ENCODE data around the gene DENND4B.
A peak's percentile ranks its signal among the peaks of the same experiment; 100 is the strongest.
"Not testable (repeated sequence)": the region's sequence is repeated elsewhere in the genome, so short reads cannot be mapped to it uniquely, and the experiment has no call there.

Gene DENND4B

GRCh38 chr1:153946622-153947241 lies at the start of gene DENND4B:
Gene DENND4B, minus strand, starts transcription at chr1:153946718. Its CDS starts 2,344 bp downstream, at chr1:153944374.
- no peak for DNase-seq (ENCODE audit: low read depth in 2 of 2)

- DNase-seq (ENCODE audit: low read depth in 2 of 2), result no peak
Observed at GRCh38 chr1:153995640-153996039, 49.1 kb upstream of the DENND4B start.

GRCh38 chr1:153995202-153995601 lies 48.7 kb upstream of the DENND4B start:
- no peak for DNase-seq (ENCODE audit: low read depth in 2 of 2)

- no peak for DNase-seq (ENCODE audit: low read depth in 2 of 2)
Observed at GRCh38 chr1:153991806-153992205, 45.3 kb upstream of the DENND4B start.

- no peak for DNase-seq (ENCODE audit: low read depth in 2 of 2)
Observed at GRCh38 chr1:153991151-153991630, 44.7 kb upstream of the DENND4B start.

- DNase-seq (ENCODE audit: low read depth in 2 of 2), result peak; percentile 97 to 98
Observed at GRCh38 chr1:153990468-153991150, 44.1 kb upstream of the DENND4B start, which contains the start of gene RPS27. Gene RPS27, plus strand, starts transcription at chr1:153990762. Its CDS starts 35 bp downstream, at chr1:153990797.

- no peak for DNase-seq (ENCODE audit: low read depth in 2 of 2)
Observed at GRCh38 chr1:153987621-153988020, 41.1 kb upstream of the DENND4B start.

GRCh38 chr1:153985941-153986761 lies 39.6 kb upstream of the DENND4B start, which contains the start of gene RAB13:
Gene RAB13, minus strand, starts transcription at chr1:153986339. Its CDS starts 103 bp downstream, at chr1:153986236.
- DNase-seq (ENCODE audit: low read depth in 2 of 2), result peak; percentile 61 to 64

- peak; percentile 65 to 67 for DNase-seq (ENCODE audit: low read depth in 2 of 2)
Observed at GRCh38 chr1:153985341-153985912, 38.9 kb upstream of the DENND4B start.

- no peak for DNase-seq (ENCODE audit: low read depth in 2 of 2)
Observed at GRCh38 chr1:153984123-153984894, 37.8 kb upstream of the DENND4B start.

- DNase-seq (ENCODE audit: low read depth in 2 of 2), result not testable (repeated sequence)
Observed at GRCh38 chr1:153981735-153982134, 35.2 kb upstream of the DENND4B start.

GRCh38 chr1:153979091-153979490 lies 32.6 kb upstream of the DENND4B start:
- not testable (repeated sequence) for DNase-seq (ENCODE audit: low read depth in 2 of 2)

- DNase-seq (ENCODE audit: low read depth in 2 of 2), result no peak
Observed at GRCh38 chr1:153978274-153978909, 31.9 kb upstream of the DENND4B start.

- no peak for DNase-seq (ENCODE audit: low read depth in 2 of 2)
Observed at GRCh38 chr1:153977250-153978240, 31.0 kb upstream of the DENND4B start, which contains the start of gene JTB. Gene JTB, minus strand, starts transcription at chr1:153977674. Its CDS starts 422 bp downstream, at chr1:153977252.

GRCh38 chr1:153976819-153977249 lies 30.3 kb upstream of the DENND4B start:
- DNase-seq (ENCODE audit: low read depth in 2 of 2), result no peak

- no peak for DNase-seq (ENCODE audit: low read depth in 2 of 2)
Observed at GRCh38 chr1:153973525-153973924, 27.0 kb upstream of the DENND4B start.

GRCh38 chr1:153973071-153973470 lies 26.6 kb upstream of the DENND4B start:
- no peak for DNase-seq (ENCODE audit: low read depth in 2 of 2)

GRCh38 chr1:153970346-153970745 lies 23.8 kb upstream of the DENND4B start:
- DNase-seq (ENCODE audit: low read depth in 2 of 2), result no peak

- no peak for DNase-seq (ENCODE audit: low read depth in 2 of 2)
Observed at GRCh38 chr1:153968972-153969371, 22.5 kb upstream of the DENND4B start.
